Choroid plexus epithelial cell (primary cell): Measurements from ENCODE around the gene RFC5.

ENCODE experiments used
- DNase-seq: peaks from one replicate; pipeline ENCODE4 v3.0.0-alpha.2; 2010; ENCODE audit warnings: low read depth
- H3K4me3 ChIP-seq: 2 replicates; pipeline ENCODE4 v1.5.1; 2011; ENCODE audit warnings: low read depth, mild to moderate bottlenecking, control low read depth, low read length, moderate library complexity
- CTCF ChIP-seq: conservative IDR thresholded peaks from 2 replicates; pipeline ENCODE4 v1.5.1; 2011; ENCODE audit warnings: low read depth, mild to moderate bottlenecking, control low read depth, inconsistent platforms, low read length, moderate library complexity

RFC5 gene

GRCh38 chr12:118025168-118025567, 8.7 kb downstream of the RFC5 start:
- no peak overlapping the region for H3K4me3 ChIP-seq
- no peak for TF ChIP-seq CTCF

GRCh38 chr12:118029166-118029565, 12.7 kb downstream of the RFC5 start:
- DNase-seq, result no peak
- no peak for TF ChIP-seq CTCF
- H3K4me3 ChIP-seq, result no peak overlapping the region

More at GRCh38 chr12:118025168-118025567, 8.7 kb downstream of the RFC5 start:
- no peak for DNase-seq

- DNase-seq, result no peak
- no peak overlapping the region for H3K4me3 ChIP-seq
- TF ChIP-seq CTCF, result no peak
Observed at GRCh38 chr12:118032188-118032587, 15.7 kb downstream of the RFC5 start.

GRCh38 chr12:118033323-118033722, 16.8 kb downstream of the RFC5 start:
- H3K4me3 ChIP-seq, result no peak overlapping the region
- no peak for DNase-seq
- TF ChIP-seq CTCF, result no peak

- DNase-seq, result no peak
- no peak overlapping the region for H3K4me3 ChIP-seq
- TF ChIP-seq CTCF, result no peak
Observed at GRCh38 chr12:118033902-118034301, 17.4 kb downstream of the RFC5 start.

GRCh38 chr12:118034429-118035189, 18.1 kb downstream of the RFC5 start:
- TF ChIP-seq CTCF, result peak; percentile 55
- H3K4me3 ChIP-seq, result no peak overlapping the region
- peak; percentile 68 for DNase-seq
